GM12873 (cell line): ENCODE measurements around the gene ANO1.

Experiments
- CTCF ChIP-seq: IDR thresholded peaks from 2 replicates; pipeline ENCODE4 v1.5.1; 2012; ENCODE audit warnings: low read depth, mild to moderate bottlenecking, moderate library complexity, low read length, control low read depth; ENCODE audit not compliant: insufficient read depth; ENCODE audit errors: missing control alignments

Gene ANO1

GRCh38 chr11:70230840-70231710 is 153.0 kb downstream of the ANO1 start:
- TF ChIP-seq CTCF = no peak

DNA sequence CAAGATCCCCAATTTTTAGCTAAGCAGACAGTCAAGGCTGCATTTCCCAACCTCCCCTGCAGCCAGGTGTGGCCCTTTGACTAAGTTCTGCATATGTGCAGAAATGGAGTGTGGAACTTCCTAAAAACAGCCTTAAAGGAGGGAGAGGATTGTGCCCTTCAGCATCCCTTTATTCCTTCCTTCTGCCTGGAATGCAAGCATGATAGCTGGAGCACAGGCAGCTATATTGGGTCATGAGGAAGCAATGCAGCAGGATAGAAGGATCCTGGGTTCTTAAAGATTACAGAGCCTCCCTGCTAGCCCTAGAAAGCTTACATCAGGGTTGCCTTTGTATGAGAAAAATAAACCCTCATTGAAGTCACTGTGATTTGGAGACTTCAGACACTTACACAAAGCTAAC is 154.9 kb downstream of the ANO1 start:
- TF ChIP-seq CTCF = no peak

DNA sequence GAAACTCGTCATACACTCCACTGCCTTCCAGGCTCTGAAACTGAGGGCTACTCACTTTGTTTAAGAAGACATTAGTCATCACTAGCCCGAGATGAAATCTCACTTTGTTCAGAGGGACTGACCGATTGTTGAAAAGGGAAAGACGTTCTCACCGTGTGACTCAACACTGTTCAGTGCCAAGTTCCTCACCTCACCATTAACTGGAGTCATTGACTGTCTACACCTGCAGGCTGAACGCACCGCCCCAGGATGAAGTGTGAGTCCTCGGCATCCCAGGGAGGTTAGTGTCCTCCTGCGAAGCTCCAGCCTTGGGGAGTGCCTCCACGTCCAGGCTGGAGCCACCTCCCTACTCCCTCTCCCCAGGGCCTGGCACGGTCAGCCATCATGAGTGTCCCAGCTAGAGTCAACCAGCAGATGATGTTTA is 155.4 kb downstream of the ANO1 start:
- no peak for TF ChIP-seq CTCF

DNA sequence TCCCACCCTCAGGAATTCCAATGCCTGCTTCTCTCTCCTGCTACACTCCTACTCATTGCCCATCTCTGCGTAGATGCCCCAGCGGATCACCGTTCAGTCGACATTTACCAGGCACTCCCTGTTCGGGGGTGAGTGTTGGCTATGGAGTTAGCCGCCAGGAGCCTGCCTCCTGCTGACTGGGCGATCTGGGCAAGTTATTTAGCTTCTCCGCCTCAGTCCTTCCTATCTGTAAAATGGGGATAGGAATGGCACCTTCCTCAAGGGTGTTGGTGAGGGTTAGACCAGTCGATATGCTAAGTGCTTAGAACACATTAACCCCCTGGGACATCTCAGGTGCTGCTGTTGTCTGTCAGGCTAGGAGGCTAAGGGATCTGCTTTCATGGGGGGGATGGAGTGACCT is 155.8 kb downstream of the ANO1 start:
- TF ChIP-seq CTCF = no peak
